H1 (cell line): Measurements from ENCODE around the gene RAD23A. TPM values are rescaled to one million over a fixed set of nuclear protein-coding genes. Genes with fewer than 3 reads are reported as not detected.

Experiments used
- YY1 ChIP-seq: IDR thresholded peaks from 2 replicates; pipeline ENCODE4 v1.6.1; 2011; ENCODE audit warnings: low read depth, mild to moderate bottlenecking, low read length
- polyA plus RNA-seq, 7 experiments: library from polyadenylated mRNA; depleted of rRNA in 3 of 7; stranded (reverse) in 5 of 7; unstranded in 2 of 7; fragments of >200 nt in 5 of 7; fragments of 200-250 nt in 2 of 7; gene quantifications; 1 replicate in 5 of 7; 2 replicates in 1 of 7; 4 replicates in 1 of 7; pipeline versions ENCODE4 v1.2.1 to v1.2.3, GENCODE V29; 2011 to 2013; ENCODE audit warnings: missing spikeins in 2 of 7, mixed read lengths in 2 of 7
- total RNA-seq: library from RNA; stranded (reverse); fragmentation: NEBNext Ultra II Directional; extraction: Animal tissue kit (Norgen Biotek cat#: 25700); gene quantifications from 2 replicates; pipeline ENCODE4 v1.2.1, GENCODE V29; 2021

RAD23A gene
- total and polyA plus RNA-seq, 2 of the 8 experiments (the other 6 are each of a cell fraction or from before 2014, with no cell fraction given), result 40.0 to 76.1 TPM

DNA sequence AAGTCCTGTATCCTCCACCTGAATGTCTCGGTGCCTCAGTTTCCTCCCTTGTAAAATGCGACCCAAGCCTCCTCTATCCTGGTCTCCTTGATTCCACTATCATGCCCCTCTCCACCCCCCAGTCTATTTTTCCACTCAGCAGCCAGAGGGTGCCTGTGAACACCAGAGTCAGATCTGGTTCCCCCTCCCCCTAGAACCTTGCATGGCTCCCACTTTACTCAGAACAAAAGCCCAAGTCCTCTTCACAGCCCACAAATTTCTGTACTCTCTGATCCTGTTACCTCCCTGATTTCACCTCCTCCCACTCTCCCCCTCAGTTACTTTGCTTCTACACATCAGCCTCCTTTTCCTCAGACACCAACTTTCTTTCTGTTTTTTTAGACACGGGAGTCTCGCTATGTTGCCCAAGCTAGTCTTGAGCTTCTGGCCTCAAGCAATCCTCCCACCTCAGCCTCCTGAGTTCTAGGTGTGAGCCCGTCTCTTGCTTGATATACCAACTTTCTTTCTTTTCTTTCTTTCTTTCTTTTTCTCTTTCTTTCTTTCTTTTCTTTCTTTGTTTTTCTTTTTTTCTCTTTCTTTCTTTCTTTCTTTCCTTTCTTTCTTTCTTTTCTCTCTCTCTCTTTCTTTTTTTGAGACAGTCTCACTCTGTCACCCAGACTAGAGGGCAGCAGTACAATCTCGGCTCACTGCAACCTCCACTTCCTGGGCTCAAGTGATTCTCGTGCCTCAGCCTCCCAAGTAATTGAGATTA, 24.6 kb downstream of the RAD23A start (continued):
- TF ChIP-seq YY1, result no peak
- TF ChIP-seq, all 59 proteins: peak for 2
